HEK293 (cell line): Measurements from ENCODE around the gene SLC39A7.
A peak's percentile ranks its signal among the peaks of the same experiment; 100 is the strongest.

Experiments used
- CTCF ChIA-PET: fragments of 350-600 bp; formaldehyde crosslinking; extraction: SDS; loops from one replicate; lab custom pipeline; 2021; ENCODE audit warnings: antibody characterized with exemption; lab: Yijun Ruan, JAX
- POLR2A ChIA-PET: fragments of 300-600 bp; formaldehyde crosslinking; extraction: SDS; loops from one replicate; lab custom pipeline; 2020; ENCODE audit warnings: antibody characterized with exemption, inconsistent platforms; lab: Yijun Ruan, JAX
- H3K27ac ChIP-seq: fragments of 200-500 bp; sonication (Bioruptor generic); 2 replicates; pipeline ENCODE4 v1.5.1; 2014; ENCODE audit warnings: low read depth, low read length, control low read depth, inconsistent platforms; ENCODE audit errors: extremely low read depth
- H3K36me3 ChIP-seq, 2 experiments: fragments of 200-500 bp in 1 of 2; sonication (Bioruptor generic) in 1 of 2; 1 replicate in 1 of 2; 2 replicates in 1 of 2; pipeline ENCODE4 v1.5.1; 2014 to 2017; ENCODE audit warnings: inconsistent platforms in 2 of 2, low read length in 2 of 2; ENCODE audit not compliant: control insufficient read depth in 2 of 2, insufficient read depth in 1 of 2
- H3K4me1 ChIP-seq: fragments of 200-500 bp; sonication (Bioruptor generic); 2 replicates; pipeline ENCODE4 v1.5.1; 2014; ENCODE audit warnings: mild to moderate bottlenecking, low read length, inconsistent platforms; ENCODE audit not compliant: control insufficient read depth, insufficient read depth
- H3K4me3 ChIP-seq: 2 replicates; pipeline ENCODE4 v1.5.1; 2011; ENCODE audit warnings: low read depth, mild to moderate bottlenecking, control low read depth, low read length, moderate library complexity
- H3K9me3 ChIP-seq: fragments of 200-500 bp; sonication (Bioruptor generic); 2 replicates; pipeline ENCODE4 v1.5.1; 2014; ENCODE audit warnings: low read depth, low read length, inconsistent platforms; ENCODE audit not compliant: control insufficient read depth, insufficient read depth
- GLIS1 ChIP-seq: fragments of 450-650 bp; formaldehyde crosslinking; IDR thresholded peaks from 2 replicates; pipeline ENCODE4 v1.5.1; 2016; ENCODE audit warnings: missing biosample characterization, missing genetic modification characterization
- HOXA7 ChIP-seq: sonication (generic); formaldehyde crosslinking; IDR thresholded peaks from 2 replicates; pipeline ENCODE4 v1.8.1; 2022; ENCODE audit warnings: missing genetic modification reagents, borderline replicate concordance
- MEIS1 ChIP-seq: sonication (generic); formaldehyde crosslinking; IDR thresholded peaks from 2 replicates; pipeline ENCODE4 v1.8.1; 2022; ENCODE audit warnings: missing genetic modification reagents, mild to moderate bottlenecking, borderline replicate concordance
- REPIN1 ChIP-seq: fragments of 450-650 bp; formaldehyde crosslinking; IDR thresholded peaks from 2 replicates; pipeline ENCODE4 v1.5.1; 2017; ENCODE audit warnings: missing biosample characterization, missing genetic modification characterization, low read depth
- SETDB1 ChIP-seq: IDR thresholded peaks from one replicate; pipeline ENCODE4 v1.6.1; 2017; ENCODE audit warnings: mild to moderate bottlenecking, low read length, moderate library complexity, mixed read lengths; ENCODE audit not compliant: insufficient read length
- ZBTB21 ChIP-seq: fragments of 450-650 bp; formaldehyde crosslinking; IDR thresholded peaks from 2 replicates; pipeline ENCODE4 v1.5.1; 2017; ENCODE audit warnings: missing biosample characterization, missing genetic modification characterization
- ZNF155 ChIP-seq: fragments of 450-650 bp; formaldehyde crosslinking; IDR thresholded peaks from 2 replicates; pipeline ENCODE4 v1.5.1; 2016; ENCODE audit warnings: missing biosample characterization, missing genetic modification characterization
- ZNF175 ChIP-seq: fragments of 450-650 bp; formaldehyde crosslinking; IDR thresholded peaks from 2 replicates; pipeline ENCODE4 v1.5.1; 2016; ENCODE audit warnings: missing biosample characterization, missing genetic modification characterization
- ZNF23 ChIP-seq: fragments of 450-650 bp; formaldehyde crosslinking; IDR thresholded peaks from 2 replicates; pipeline ENCODE4 v1.5.1; 2016; ENCODE audit warnings: missing biosample characterization, missing genetic modification characterization, borderline replicate concordance
- ZNF239 ChIP-seq: fragments of 450-650 bp; formaldehyde crosslinking; IDR thresholded peaks from 2 replicates; pipeline ENCODE4 v1.5.1; 2016; ENCODE audit warnings: missing biosample characterization, missing genetic modification characterization
- ZNF423 ChIP-seq: fragments of 450-650 bp; formaldehyde crosslinking; IDR thresholded peaks from 2 replicates; pipeline ENCODE4 v1.5.1; 2016; ENCODE audit warnings: missing biosample characterization, missing genetic modification characterization
- ZNF530 ChIP-seq: fragments of 450-650 bp; formaldehyde crosslinking; IDR thresholded peaks from 2 replicates; pipeline ENCODE4 v1.5.1; 2016; ENCODE audit warnings: low read depth, missing biosample characterization, missing genetic modification characterization
- ZNF555 ChIP-seq: fragments of 450-650 bp; formaldehyde crosslinking; conservative IDR thresholded peaks from 2 replicates; pipeline ENCODE4 v1.5.1; 2017; ENCODE audit warnings: missing biosample characterization, mild to moderate bottlenecking, missing genetic modification characterization, inconsistent platforms
- ZNF600 ChIP-seq: fragments of 450-650 bp; formaldehyde crosslinking; IDR thresholded peaks from 2 replicates; pipeline ENCODE4 v1.5.1; 2016; ENCODE audit warnings: missing biosample characterization, missing genetic modification characterization
- ZNF629 ChIP-seq: fragments of 450-650 bp; formaldehyde crosslinking; IDR thresholded peaks from 2 replicates; pipeline ENCODE4 v1.5.1; 2017; ENCODE audit warnings: missing biosample characterization, missing genetic modification characterization
- ZNF660 ChIP-seq: fragments of 450-650 bp; IDR thresholded peaks from 2 replicates; pipeline ENCODE4 v1.5.1; 2018; ENCODE audit warnings: missing biosample characterization, mild to moderate bottlenecking, missing genetic modification characterization
- TF ChIP-seq, protein P1 (sequence below): fragments of 450-650 bp; formaldehyde crosslinking; IDR thresholded peaks from 2 replicates; pipeline ENCODE4 v1.5.1; 2017; ENCODE audit warnings: missing biosample characterization, missing genetic modification characterization
- TF ChIP-seq, protein P2 (sequence below): fragments of 450-650 bp; formaldehyde crosslinking; IDR thresholded peaks from 2 replicates; pipeline ENCODE4 v1.5.1; 2016; ENCODE audit warnings: missing biosample characterization, missing genetic modification characterization, borderline replicate concordance
- TF ChIP-seq, protein P3 (sequence below): fragments of 450-650 bp; formaldehyde crosslinking; IDR thresholded peaks from 2 replicates; pipeline ENCODE4 v1.5.1; 2016; ENCODE audit warnings: missing biosample characterization, missing genetic modification characterization
- TF ChIP-seq, protein P4 (sequence below): fragments of 450-650 bp; formaldehyde crosslinking; IDR thresholded peaks from 2 replicates; pipeline ENCODE4 v1.5.1; 2016; ENCODE audit warnings: missing biosample characterization, missing genetic modification characterization
- TF ChIP-seq, protein P5 (sequence below): fragments of 450-650 bp; formaldehyde crosslinking; IDR thresholded peaks from 2 replicates; pipeline ENCODE4 v1.5.1; 2017; ENCODE audit warnings: missing biosample characterization, missing genetic modification characterization

The SLC39A7 gene

DNA sequence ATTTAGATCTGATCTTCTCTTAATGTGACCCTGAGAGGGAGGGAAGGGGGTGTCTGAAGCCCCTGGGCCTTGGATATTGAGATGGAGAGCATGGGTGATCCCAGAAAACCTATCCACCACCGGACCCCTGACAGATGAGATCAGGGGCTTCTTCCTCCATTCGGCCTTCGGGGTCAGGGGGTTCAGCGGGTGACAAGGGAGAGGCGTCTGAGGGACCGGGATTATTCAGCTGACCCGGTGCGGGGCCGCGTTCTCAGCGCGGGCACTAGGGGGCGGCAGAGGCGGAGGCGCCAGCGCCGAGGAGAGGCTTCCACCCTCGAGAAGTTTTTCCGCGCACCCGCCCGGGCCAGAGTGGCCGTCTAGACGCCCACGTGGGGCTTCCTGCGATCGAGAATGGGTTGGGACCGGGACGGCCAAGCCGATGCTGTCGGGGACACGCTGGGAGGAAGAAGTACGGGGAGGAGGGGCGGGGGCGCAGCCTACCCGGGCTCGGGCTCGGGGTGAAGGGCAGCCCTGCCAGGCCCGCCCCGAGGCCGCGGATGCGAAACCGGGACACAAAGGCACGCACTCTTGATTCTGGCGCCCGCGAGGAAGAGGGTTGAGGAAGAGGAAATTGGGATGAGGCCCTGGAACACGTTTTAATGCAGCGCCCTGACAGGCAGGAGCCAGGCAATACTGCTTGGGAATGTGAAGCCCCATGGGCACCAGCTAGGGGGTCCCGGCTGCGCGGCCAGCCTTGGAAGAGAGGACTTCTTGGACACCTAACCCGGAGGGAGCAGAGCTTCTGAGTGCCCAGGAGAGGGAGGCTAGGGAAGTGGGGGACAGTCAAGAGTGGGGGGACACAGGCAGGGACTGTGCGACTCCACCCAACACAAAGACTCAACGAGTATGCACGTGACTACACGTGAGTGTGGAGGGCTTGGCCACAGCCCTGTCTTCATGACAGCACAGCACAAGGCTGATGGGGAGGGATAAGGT is 39.0 kb upstream of the SLC39A7 start (continued):
- TF ChIP-seq, protein P1, sequence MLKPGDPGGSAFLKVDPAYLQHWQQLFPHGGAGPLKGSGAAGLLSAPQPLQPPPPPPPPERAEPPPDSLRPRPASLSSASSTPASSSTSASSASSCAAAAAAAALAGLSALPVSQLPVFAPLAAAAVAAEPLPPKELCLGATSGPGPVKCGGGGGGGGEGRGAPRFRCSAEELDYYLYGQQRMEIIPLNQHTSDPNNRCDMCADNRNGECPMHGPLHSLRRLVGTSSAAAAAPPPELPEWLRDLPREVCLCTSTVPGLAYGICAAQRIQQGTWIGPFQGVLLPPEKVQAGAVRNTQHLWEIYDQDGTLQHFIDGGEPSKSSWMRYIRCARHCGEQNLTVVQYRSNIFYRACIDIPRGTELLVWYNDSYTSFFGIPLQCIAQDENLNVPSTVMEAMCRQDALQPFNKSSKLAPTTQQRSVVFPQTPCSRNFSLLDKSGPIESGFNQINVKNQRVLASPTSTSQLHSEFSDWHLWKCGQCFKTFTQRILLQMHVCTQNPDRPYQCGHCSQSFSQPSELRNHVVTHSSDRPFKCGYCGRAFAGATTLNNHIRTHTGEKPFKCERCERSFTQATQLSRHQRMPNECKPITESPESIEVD (tag by site-specific recombination) = no peak
- peak; percentile 60; the same call in 1 of the 2 replicates for TF ChIP-seq ZNF600 (tag by site-specific recombination)
- no peak for TF ChIP-seq SETDB1
- TF ChIP-seq ZNF555 (tag by site-specific recombination) = no peak
- TF ChIP-seq ZBTB21 = no peak
- TF ChIP-seq ZNF530 (tag by site-specific recombination) = no peak
- TF ChIP-seq, all 188 proteins: peak for 35

DNA sequence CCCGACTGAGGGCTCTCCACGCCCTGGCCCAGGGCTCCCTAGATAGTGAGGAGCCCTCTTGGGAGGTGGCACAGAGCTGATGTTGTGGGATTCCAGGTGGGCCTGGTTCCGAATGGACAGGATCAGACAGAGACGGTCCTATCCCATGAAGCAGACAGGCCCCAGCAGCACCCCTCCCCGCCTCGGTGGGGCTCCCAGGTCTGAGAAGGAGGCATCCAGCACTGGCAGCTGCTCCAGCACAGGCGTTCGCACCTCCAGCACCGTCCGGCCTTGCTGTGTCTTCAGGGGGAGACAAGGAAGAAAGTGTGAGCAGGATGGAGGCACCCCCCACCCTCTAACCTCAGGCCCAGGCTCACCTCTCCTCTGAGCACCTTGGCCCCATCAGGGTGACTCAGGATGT is 37.1 kb upstream of the SLC39A7 start:
- ChIA-PET POLR2A (interaction anchor here (0.5 to 0.9 kb wide), 2 partner anchors 263 to 1472 kb away, joined by 3 read pairs; no protein-coding TSS in a partner anchor), CTCF (interaction anchor here (0.6 to 7.2 kb wide), 8 partner anchors 10 to 111 kb away, joined by 3 to 59 read pairs (median 4); no protein-coding TSS in a partner anchor)
- TF ChIP-seq HOXA7 (CRISPR knock-in tag) (no peak), ZNF629 (tag by site-specific recombination) (no peak), ZNF239 (tag by site-specific recombination) (no peak), ZNF530 (tag by site-specific recombination) (no peak), ZNF660 (no peak), ZNF155 (no peak), REPIN1 (no peak), ZNF175 (tag by site-specific recombination) (no peak), ZNF423 (no peak), GLIS1 (tag by site-specific recombination) (no peak), ZNF23 (tag by site-specific recombination) (no peak), MEIS1 (CRISPR knock-in tag) (no peak)
- TF ChIP-seq, protein P2, sequence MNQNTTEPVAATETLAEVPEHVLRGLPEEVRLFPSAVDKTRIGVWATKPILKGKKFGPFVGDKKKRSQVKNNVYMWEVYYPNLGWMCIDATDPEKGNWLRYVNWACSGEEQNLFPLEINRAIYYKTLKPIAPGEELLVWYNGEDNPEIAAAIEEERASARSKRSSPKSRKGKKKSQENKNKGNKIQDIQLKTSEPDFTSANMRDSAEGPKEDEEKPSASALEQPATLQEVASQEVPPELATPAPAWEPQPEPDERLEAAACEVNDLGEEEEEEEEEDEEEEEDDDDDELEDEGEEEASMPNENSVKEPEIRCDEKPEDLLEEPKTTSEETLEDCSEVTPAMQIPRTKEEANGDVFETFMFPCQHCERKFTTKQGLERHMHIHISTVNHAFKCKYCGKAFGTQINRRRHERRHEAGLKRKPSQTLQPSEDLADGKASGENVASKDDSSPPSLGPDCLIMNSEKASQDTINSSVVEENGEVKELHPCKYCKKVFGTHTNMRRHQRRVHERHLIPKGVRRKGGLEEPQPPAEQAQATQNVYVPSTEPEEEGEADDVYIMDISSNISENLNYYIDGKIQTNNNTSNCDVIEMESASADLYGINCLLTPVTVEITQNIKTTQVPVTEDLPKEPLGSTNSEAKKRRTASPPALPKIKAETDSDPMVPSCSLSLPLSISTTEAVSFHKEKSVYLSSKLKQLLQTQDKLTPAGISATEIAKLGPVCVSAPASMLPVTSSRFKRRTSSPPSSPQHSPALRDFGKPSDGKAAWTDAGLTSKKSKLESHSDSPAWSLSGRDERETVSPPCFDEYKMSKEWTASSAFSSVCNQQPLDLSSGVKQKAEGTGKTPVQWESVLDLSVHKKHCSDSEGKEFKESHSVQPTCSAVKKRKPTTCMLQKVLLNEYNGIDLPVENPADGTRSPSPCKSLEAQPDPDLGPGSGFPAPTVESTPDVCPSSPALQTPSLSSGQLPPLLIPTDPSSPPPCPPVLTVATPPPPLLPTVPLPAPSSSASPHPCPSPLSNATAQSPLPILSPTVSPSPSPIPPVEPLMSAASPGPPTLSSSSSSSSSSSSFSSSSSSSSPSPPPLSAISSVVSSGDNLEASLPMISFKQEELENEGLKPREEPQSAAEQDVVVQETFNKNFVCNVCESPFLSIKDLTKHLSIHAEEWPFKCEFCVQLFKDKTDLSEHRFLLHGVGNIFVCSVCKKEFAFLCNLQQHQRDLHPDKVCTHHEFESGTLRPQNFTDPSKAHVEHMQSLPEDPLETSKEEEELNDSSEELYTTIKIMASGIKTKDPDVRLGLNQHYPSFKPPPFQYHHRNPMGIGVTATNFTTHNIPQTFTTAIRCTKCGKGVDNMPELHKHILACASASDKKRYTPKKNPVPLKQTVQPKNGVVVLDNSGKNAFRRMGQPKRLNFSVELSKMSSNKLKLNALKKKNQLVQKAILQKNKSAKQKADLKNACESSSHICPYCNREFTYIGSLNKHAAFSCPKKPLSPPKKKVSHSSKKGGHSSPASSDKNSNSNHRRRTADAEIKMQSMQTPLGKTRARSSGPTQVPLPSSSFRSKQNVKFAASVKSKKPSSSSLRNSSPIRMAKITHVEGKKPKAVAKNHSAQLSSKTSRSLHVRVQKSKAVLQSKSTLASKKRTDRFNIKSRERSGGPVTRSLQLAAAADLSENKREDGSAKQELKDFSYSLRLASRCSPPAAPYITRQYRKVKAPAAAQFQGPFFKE = no peak
- TF ChIP-seq, protein P3, sequence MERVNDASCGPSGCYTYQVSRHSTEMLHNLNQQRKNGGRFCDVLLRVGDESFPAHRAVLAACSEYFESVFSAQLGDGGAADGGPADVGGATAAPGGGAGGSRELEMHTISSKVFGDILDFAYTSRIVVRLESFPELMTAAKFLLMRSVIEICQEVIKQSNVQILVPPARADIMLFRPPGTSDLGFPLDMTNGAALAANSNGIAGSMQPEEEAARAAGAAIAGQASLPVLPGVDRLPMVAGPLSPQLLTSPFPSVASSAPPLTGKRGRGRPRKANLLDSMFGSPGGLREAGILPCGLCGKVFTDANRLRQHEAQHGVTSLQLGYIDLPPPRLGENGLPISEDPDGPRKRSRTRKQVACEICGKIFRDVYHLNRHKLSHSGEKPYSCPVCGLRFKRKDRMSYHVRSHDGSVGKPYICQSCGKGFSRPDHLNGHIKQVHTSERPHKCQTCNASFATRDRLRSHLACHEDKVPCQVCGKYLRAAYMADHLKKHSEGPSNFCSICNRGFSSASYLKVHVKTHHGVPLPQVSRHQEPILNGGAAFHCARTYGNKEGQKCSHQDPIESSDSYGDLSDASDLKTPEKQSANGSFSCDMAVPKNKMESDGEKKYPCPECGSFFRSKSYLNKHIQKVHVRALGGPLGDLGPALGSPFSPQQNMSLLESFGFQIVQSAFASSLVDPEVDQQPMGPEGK (tag by site-specific recombination) = no peak
- TF ChIP-seq, protein P4, sequence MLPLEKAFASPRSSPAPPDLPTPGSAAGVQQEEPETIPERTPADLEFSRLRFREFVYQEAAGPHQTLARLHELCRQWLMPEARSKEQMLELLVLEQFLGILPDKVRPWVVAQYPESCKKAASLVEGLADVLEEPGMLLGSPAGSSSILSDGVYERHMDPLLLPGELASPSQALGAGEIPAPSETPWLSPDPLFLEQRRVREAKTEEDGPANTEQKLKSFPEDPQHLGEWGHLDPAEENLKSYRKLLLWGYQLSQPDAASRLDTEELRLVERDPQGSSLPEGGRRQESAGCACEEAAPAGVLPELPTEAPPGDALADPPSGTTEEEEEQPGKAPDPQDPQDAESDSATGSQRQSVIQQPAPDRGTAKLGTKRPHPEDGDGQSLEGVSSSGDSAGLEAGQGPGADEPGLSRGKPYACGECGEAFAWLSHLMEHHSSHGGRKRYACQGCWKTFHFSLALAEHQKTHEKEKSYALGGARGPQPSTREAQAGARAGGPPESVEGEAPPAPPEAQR (tag by site-specific recombination) = no peak
- TF ChIP-seq, protein P5, sequence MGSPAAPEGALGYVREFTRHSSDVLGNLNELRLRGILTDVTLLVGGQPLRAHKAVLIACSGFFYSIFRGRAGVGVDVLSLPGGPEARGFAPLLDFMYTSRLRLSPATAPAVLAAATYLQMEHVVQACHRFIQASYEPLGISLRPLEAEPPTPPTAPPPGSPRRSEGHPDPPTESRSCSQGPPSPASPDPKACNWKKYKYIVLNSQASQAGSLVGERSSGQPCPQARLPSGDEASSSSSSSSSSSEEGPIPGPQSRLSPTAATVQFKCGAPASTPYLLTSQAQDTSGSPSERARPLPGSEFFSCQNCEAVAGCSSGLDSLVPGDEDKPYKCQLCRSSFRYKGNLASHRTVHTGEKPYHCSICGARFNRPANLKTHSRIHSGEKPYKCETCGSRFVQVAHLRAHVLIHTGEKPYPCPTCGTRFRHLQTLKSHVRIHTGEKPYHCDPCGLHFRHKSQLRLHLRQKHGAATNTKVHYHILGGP (tag by site-specific recombination) = no peak
- Histone ChIP-seq H3K4me1 (0 out of 2 replicates have a peak, but pooled peaks cover 2% of the 10 kb centered on the region), H3K36me3 (no peaks in the 10 kb centered on the region), H3K27ac (no peak overlapping the region), H3K9me3 (no peaks in the 10 kb centered on the region), H3K4me3 (no peak overlapping the region)
